IMR-90 (cell line): ENCODE measurements around the gene BAG1. TPM values are rescaled to one million over a fixed set of nuclear protein-coding genes. Genes with fewer than 3 reads are reported as not detected.

ENCODE experiments used
- ATAC-seq: fragments of 200-7000 bp; cut with Tn5 transposase; 2 replicates; pipeline ENCODE4 v1.9.1; 2020; ENCODE audit warnings: low read depth, mild to moderate bottlenecking, moderate library complexity
- BruUV-seq: library from RNA; stranded (reverse); fragments of 400-500 nt; replicated peaks from 2 replicates; lab custom pipeline; 2021; lab: Mats Ljungman, UMichigan
- CTCF ChIA-PET: fragments of 300-600 bp; formaldehyde crosslinking; extraction: SDS; loops from one replicate; lab custom pipeline; 2021; ENCODE audit warnings: antibody characterized with exemption; lab: Yijun Ruan, JAX
- POLR2A ChIA-PET: fragments of 300-600 bp; sonication (Branson Sonifier 250); formaldehyde crosslinking; loops from one replicate; lab custom pipeline; 2022; ENCODE audit warnings: antibody characterized with exemption; ENCODE audit not compliant: unreplicated experiment; lab: Charles Lee
- DNase-seq: peaks from one replicate; pipeline ENCODE4 v3.0.0; 2013
- H2AFZ ChIP-seq: replicated peaks from 2 replicates; pipeline ENCODE3; 2013; ENCODE audit warnings: low read length, mild to moderate bottlenecking; ENCODE audit not compliant: poor library complexity
- H2AK5ac ChIP-seq: 2 replicates; pipeline ENCODE4 v1.6.1; 2013; ENCODE audit warnings: low read depth, low read length, inconsistent platforms
- H2AK9ac ChIP-seq: replicated peaks from 2 replicates; pipeline ENCODE3; 2013; ENCODE audit warnings: mild to moderate bottlenecking, low read depth, low read length, moderate library complexity; ENCODE audit not compliant: poor library complexity
- H2BK120ac ChIP-seq: 2 replicates; pipeline ENCODE4 v1.6.1; 2013; ENCODE audit warnings: low read depth, low read length, inconsistent platforms
- H2BK15ac ChIP-seq: 3 replicates; pipeline ENCODE4 v1.6.1; 2013; ENCODE audit warnings: low read depth, low read length, inconsistent platforms
- H2BK20ac ChIP-seq: 2 replicates; pipeline ENCODE4 v1.6.1; 2013; ENCODE audit warnings: low read depth, mild to moderate bottlenecking, inconsistent platforms, low read length, moderate library complexity
- H2BK5ac ChIP-seq: 2 replicates; pipeline ENCODE4 v1.6.1; 2013; ENCODE audit warnings: mild to moderate bottlenecking, low read depth, low read length, inconsistent platforms; ENCODE audit not compliant: poor library complexity, severe bottlenecking
- H3K14ac ChIP-seq: replicated peaks from 2 replicates; pipeline ENCODE4 v1.6.1; 2013; ENCODE audit warnings: low read depth, low read length, inconsistent platforms
- H3K18ac ChIP-seq: 2 replicates; pipeline ENCODE4 v1.6.1; 2013; ENCODE audit warnings: low read depth, low read length, control low read depth
- H3K23ac ChIP-seq: 2 replicates; pipeline ENCODE4 v1.6.1; 2013; ENCODE audit warnings: low read depth, low read length, inconsistent platforms
- H3K27ac ChIP-seq: 2 replicates; pipeline ENCODE4 v1.5.1; 2013; ENCODE audit warnings: mild to moderate bottlenecking, control low read depth, low read length; ENCODE audit not compliant: insufficient read depth
- H3K27me3 ChIP-seq: 2 replicates; pipeline ENCODE4 v1.6.1; 2013; ENCODE audit warnings: low read length; ENCODE audit not compliant: control insufficient read depth, insufficient read depth
- H3K36me3 ChIP-seq: 2 replicates; pipeline ENCODE4 v1.6.1; 2013; ENCODE audit warnings: low read length, mixed read lengths; ENCODE audit not compliant: control insufficient read depth, insufficient read depth
- H3K4ac ChIP-seq: 2 replicates; pipeline ENCODE4 v1.6.1; 2013; ENCODE audit warnings: low read depth, low read length, inconsistent platforms
- H3K4me1 ChIP-seq: 2 replicates; pipeline ENCODE4 v1.6.1; 2013; ENCODE audit warnings: low read length, mixed read lengths; ENCODE audit not compliant: control insufficient read depth, insufficient read depth
- H3K4me2 ChIP-seq: 2 replicates; pipeline ENCODE4 v1.6.1; 2013; ENCODE audit warnings: low read depth, mild to moderate bottlenecking, control low read depth, low read length, moderate library complexity
- H3K4me3 ChIP-seq: 2 replicates; pipeline ENCODE4 v1.5.1; 2013; ENCODE audit warnings: low read depth, mild to moderate bottlenecking, control low read depth, low read length, moderate library complexity; ENCODE audit not compliant: insufficient read depth
- H3K56ac ChIP-seq: 2 replicates; pipeline ENCODE4 v1.6.1; 2013; ENCODE audit warnings: low read length, inconsistent platforms; ENCODE audit not compliant: insufficient read depth; ENCODE audit errors: extremely low read depth
- H3K79me1 ChIP-seq, 2 experiments: 2 replicates each; pipeline ENCODE4 v1.6.1; 2013; ENCODE audit warnings: low read length in 2 of 2, inconsistent platforms in 1 of 2, low read depth in 1 of 2
- H3K9ac ChIP-seq: 2 replicates; pipeline ENCODE4 v1.6.1; 2013; ENCODE audit warnings: low read depth, low read length, control low read depth
- H3K9me1 ChIP-seq: 2 replicates; pipeline ENCODE4 v1.6.1; 2013; ENCODE audit warnings: low read length, inconsistent platforms; ENCODE audit not compliant: insufficient read depth
- H3K9me3 ChIP-seq: 2 replicates; pipeline ENCODE4 v1.6.1; 2013; ENCODE audit warnings: low read length; ENCODE audit not compliant: control insufficient read depth, insufficient read depth
- H4K20me1 ChIP-seq: 2 replicates; pipeline ENCODE4 v1.6.1; 2013; ENCODE audit warnings: low read length, inconsistent platforms; ENCODE audit not compliant: insufficient read depth
- H4K5ac ChIP-seq: 2 replicates; pipeline ENCODE4 v1.6.1; 2013; ENCODE audit warnings: mild to moderate bottlenecking, low read depth, low read length, control low read depth
- H4K8ac ChIP-seq, 2 experiments: 2 replicates each; pipeline ENCODE4 v1.6.1; 2013; ENCODE audit warnings: low read depth in 2 of 2, low read length in 2 of 2, control low read depth in 1 of 2, inconsistent platforms in 1 of 2
- H4K91ac ChIP-seq: 2 replicates; pipeline ENCODE4 v1.6.1; 2013; ENCODE audit warnings: low read depth, low read length, inconsistent platforms; ENCODE audit not compliant: insufficient read depth
- BHLHE40 ChIP-seq: fragments of 150-350 bp; IDR thresholded peaks from 2 replicates; pipeline ENCODE4 v1.6.1; 2016; ENCODE audit warnings: mild to moderate bottlenecking, low read depth, low read length
- CEBPB ChIP-seq: IDR thresholded peaks from 2 replicates; pipeline ENCODE4 v1.6.1; 2012; ENCODE audit warnings: low read depth, low read length, improper control_type of control experiment
- CHD1 ChIP-seq: IDR thresholded peaks from 2 replicates; pipeline ENCODE4 v1.6.1; 2012; ENCODE audit warnings: low read depth, low read length, improper control_type of control experiment
- ELK1 ChIP-seq: fragments of 150-350 bp; IDR thresholded peaks from 2 replicates; pipeline ENCODE4 v1.6.1; 2016; ENCODE audit warnings: low read depth, mild to moderate bottlenecking, low read length, moderate library complexity, borderline replicate concordance
- FOS ChIP-seq: fragments of 150-350 bp; IDR thresholded peaks from 2 replicates; pipeline ENCODE4 v1.6.1; 2016; ENCODE audit warnings: low read depth, low read length
- MAFK ChIP-seq: IDR thresholded peaks from 2 replicates; pipeline ENCODE4 v1.6.1; 2012; ENCODE audit warnings: low read depth, low read length, improper control_type of control experiment
- MAZ ChIP-seq: IDR thresholded peaks from 2 replicates; pipeline ENCODE4 v1.6.1; 2012; ENCODE audit warnings: low read depth, mild to moderate bottlenecking, low read length, improper control_type of control experiment, moderate library complexity, borderline replicate concordance
- MXI1 ChIP-seq: IDR thresholded peaks from 2 replicates; pipeline ENCODE4 v1.6.1; 2012; ENCODE audit warnings: low read depth, mild to moderate bottlenecking, low read length, moderate library complexity, borderline replicate concordance
- NFE2L2 ChIP-seq: fragments of 150-350 bp; IDR thresholded peaks from 2 replicates; pipeline ENCODE4 v1.6.1; 2016; ENCODE audit warnings: low read depth, mild to moderate bottlenecking, low read length
- RAD21 ChIP-seq: IDR thresholded peaks from 2 replicates; pipeline ENCODE4 v1.6.1; 2012; ENCODE audit warnings: low read length, improper control_type of control experiment
- RCOR1 ChIP-seq: IDR thresholded peaks from 2 replicates; pipeline ENCODE4 v1.6.1; 2012; ENCODE audit warnings: mild to moderate bottlenecking, low read length, improper control_type of control experiment; ENCODE audit not compliant: insufficient replicate concordance
- SMC3 ChIP-seq: fragments of 150-350 bp; IDR thresholded peaks from 2 replicates; pipeline ENCODE4 v1.6.1; 2016; ENCODE audit warnings: low read depth, mild to moderate bottlenecking, antibody characterized with exemption, low read length, moderate library complexity
- WGBS, 2 experiments: methylation state at CpG; one replicate each; pipeline versions ENCODE4 v1.1.5 to v1.1.7; 2013; ENCODE audit warnings: missing lambda C conversion rate in 2 of 2; ENCODE audit not compliant: insufficient read length in 1 of 2; ENCODE audit errors: extremely low coverage in 2 of 2; 5-methylcytosine and 5-hydroxymethylcytosine counted together
- dilution Hi-C: fragments of 300-500 bp; cut with HindIII; formaldehyde crosslinking; loops from one replicate; pipeline ENCODE4 v1.14.3; 2018; ENCODE audit warnings: low sequenced_read_pairs; ENCODE audit not compliant: unreplicated experiment
- in situ Hi-C: fragments of 300-500 bp; cut with MboI; formaldehyde crosslinking; loops from 3 replicates; pipeline ENCODE4 v1.14.3; 2019; ENCODE audit warnings: low sequenced_read_pairs, inconsistent platforms, mixed read lengths
- intact Hi-C: fragments of 100-400 bp; cut with micrococcal nuclease; formaldehyde crosslinking; loops from 2 replicates; pipeline ENCODE4 v1.10.0; 2022
- polyA plus RNA-seq, 3 experiments: library from polyadenylated mRNA; depleted of rRNA; stranded (reverse); fragments of >200 nt; gene quantifications; 2 replicates each; pipeline ENCODE4 v1.2.3, GENCODE V29; 2012; ENCODE audit warnings: low replicate concordance in 1 of 3
- total RNA-seq: library from RNA; depleted of rRNA; stranded (reverse); fragments of >200 nt; gene quantifications from 2 replicates; pipeline ENCODE4 v1.2.3, GENCODE V29; 2012

Gene BAG1
- total and polyA plus RNA-seq, 2 of the 4 experiments (the other 2 are of a cell fraction) = 4.5 to 20.9 TPM

DNA sequence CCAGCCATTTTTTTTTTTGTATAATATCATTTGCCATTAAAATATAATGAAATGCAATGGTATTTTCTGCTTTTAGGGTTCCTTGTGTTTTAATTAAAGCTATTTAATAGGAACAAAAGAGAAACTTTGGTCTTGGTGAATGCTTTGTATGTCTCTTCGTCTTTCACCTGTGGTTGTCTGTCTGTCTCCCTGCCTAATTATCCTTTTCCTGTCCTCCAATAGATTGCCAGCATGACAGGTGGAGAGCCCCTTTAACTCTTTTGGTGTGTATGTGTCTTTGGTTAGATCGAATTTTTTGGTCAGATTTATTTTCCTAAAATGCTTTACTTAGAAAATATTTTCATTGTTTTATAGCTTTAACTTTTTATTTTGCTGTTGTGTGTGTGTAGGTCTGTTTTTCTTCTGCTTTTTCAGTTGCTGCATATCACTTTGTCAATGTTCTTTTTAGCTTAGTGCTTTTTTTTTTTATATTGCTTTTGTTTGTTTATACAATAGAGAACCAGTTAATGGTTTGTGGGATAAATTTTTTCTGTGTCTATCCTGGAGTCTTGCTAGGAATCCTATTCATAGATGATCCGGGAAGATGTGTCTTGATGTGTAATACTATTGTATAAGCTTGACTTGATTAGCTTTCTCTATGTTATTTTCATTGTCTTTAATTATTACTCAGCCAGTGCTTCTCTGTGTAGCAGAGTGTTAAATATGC, 8.9 kb upstream of the BAG1 start (continued):
- no peak for TF ChIP-seq ELK1

GRCh38 chr9:33272061-33272460, 7.6 kb upstream of the BAG1 start:
- ATAC-seq (peak; percentile 28; the same call in 1 of the 2 replicates), DNase-seq (no peak)
- no CpG with 5 or more reads among the region's 1 CpG for WGBS, 2 experiments
- peaks cover 2% of the 10 kb centered on the region; the same call in 1 of the 2 replicates for H3K9me1 ChIP-seq
- H4K5ac ChIP-seq = no peak overlapping the region
- no peak overlapping the region for H2AK5ac ChIP-seq
- H3K14ac ChIP-seq = no peak overlapping the region
- no peak overlapping the region for H2BK20ac ChIP-seq
- CTCF ChIA-PET = no interaction called here
- no TSS peak for BruUV-seq
- no peak overlapping the region for H4K91ac ChIP-seq
- no peak overlapping the region for H4K8ac ChIP-seq
- no peak overlapping the region for H2BK5ac ChIP-seq
- no peak overlapping the region for H2AFZ ChIP-seq
- H2AK9ac ChIP-seq = no peak overlapping the region
- no peak overlapping the region for H2BK120ac ChIP-seq
- H3K23ac ChIP-seq = no peak overlapping the region
- H3K9ac ChIP-seq = no peak overlapping the region
- no peak overlapping the region for H3K18ac ChIP-seq
- H3K4me1 ChIP-seq = peaks cover 5% of the 10 kb centered on the region
- H3K4me3 ChIP-seq = no peak overlapping the region
- H3K56ac ChIP-seq = no peak overlapping the region
- in situ Hi-C loops (no loop called here), intact Hi-C loops (no loop called here), dilution Hi-C loops (no loop called here)
- no peak overlapping the region for H2BK15ac ChIP-seq
- no peaks in the 10 kb centered on the region for H4K20me1 ChIP-seq
- H3K4ac ChIP-seq = no peak overlapping the region
- no peaks in the 10 kb centered on the region for H3K27me3 ChIP-seq
- H3K36me3 ChIP-seq = peaks cover 37% of the 10 kb centered on the region
- no peak overlapping the region for H3K4me2 ChIP-seq
- peaks cover 17 to 26% of the 10 kb centered on the region in 2 experiments; a peak in 3 of 4 replicates for H3K79me1 ChIP-seq
- no peak overlapping the region for H3K27ac ChIP-seq
- POLR2A ChIA-PET = no interaction called here
- H3K9me3 ChIP-seq = no peaks in the 10 kb centered on the region
- no peak for TF ChIP-seq BHLHE40
- no peak for TF ChIP-seq FOS
- TF ChIP-seq CHD1 = no peak
- TF ChIP-seq RCOR1 = no peak
- TF ChIP-seq RAD21 = no peak
- TF ChIP-seq MXI1 = no peak
- no peak for TF ChIP-seq NFE2L2
- TF ChIP-seq SMC3 = no peak
- no peak for TF ChIP-seq CEBPB
- TF ChIP-seq MAZ = no peak
- TF ChIP-seq ELK1 = no peak
- no peak for TF ChIP-seq MAFK
